LNCaP clone FGC (cell line): ENCODE results near the gene SBNO1.
"Not testable (repeated sequence)": the region's sequence is repeated elsewhere in the genome, so short reads cannot be mapped to it uniquely, and the experiment has no call there.

Source experiments
- DNase-seq: peaks from one replicate; pipeline ENCODE4 v3.0.0-alpha.2; 2011; ENCODE audit warnings: low read depth
- H3K4me3 ChIP-seq: 2 replicates; pipeline ENCODE4 v1.5.1; 2011; ENCODE audit warnings: mild to moderate bottlenecking, low read depth, low read length, control low read depth
- TF ChIP-seq, protein P1 (sequence below): IDR thresholded peaks from 2 replicates; pipeline ENCODE4 v1.5.1; 2012; ENCODE audit warnings: mild to moderate bottlenecking; ENCODE audit not compliant: control insufficient read depth, insufficient read depth; ENCODE audit errors: extremely low read depth

The SBNO1 gene

DNA sequence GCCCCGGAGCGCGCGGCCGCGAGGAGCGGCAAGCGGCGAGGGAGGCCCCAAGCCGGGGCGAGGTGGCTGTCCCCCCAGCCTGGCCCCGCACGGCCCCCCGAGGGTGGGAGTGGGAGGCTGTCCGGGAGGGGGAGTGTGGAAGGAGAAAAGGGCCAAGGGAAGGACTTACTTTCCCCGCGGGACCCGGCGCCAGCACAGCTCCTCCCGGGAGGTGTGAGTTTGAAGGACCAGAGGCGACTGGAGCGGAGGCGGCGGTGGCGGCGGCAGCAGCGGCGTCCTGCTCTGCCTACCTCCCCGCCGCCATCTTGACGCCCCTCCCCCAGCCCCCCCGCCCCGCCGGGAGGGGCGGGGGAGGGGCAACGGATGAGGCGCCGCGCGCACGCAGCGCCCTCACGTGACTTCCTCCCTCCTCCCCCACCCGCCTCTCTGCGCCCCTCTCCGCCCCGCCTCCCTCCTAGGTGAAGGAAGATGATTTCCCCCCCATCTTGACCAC lies at the start of gene SBNO1:
SBNO1 (minus strand) TSS at position 316 of the 493 bp plus-strand sequence. CDS start 14,406 bp downstream, outside the sequence.
- no peak for DNase-seq
- peak within 1 kb of the TSS; percentile 98 for H3K4me3 ChIP-seq
- TF ChIP-seq, protein P1, sequence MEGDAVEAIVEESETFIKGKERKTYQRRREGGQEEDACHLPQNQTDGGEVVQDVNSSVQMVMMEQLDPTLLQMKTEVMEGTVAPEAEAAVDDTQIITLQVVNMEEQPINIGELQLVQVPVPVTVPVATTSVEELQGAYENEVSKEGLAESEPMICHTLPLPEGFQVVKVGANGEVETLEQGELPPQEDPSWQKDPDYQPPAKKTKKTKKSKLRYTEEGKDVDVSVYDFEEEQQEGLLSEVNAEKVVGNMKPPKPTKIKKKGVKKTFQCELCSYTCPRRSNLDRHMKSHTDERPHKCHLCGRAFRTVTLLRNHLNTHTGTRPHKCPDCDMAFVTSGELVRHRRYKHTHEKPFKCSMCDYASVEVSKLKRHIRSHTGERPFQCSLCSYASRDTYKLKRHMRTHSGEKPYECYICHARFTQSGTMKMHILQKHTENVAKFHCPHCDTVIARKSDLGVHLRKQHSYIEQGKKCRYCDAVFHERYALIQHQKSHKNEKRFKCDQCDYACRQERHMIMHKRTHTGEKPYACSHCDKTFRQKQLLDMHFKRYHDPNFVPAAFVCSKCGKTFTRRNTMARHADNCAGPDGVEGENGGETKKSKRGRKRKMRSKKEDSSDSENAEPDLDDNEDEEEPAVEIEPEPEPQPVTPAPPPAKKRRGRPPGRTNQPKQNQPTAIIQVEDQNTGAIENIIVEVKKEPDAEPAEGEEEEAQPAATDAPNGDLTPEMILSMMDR, result no peak

DNA sequence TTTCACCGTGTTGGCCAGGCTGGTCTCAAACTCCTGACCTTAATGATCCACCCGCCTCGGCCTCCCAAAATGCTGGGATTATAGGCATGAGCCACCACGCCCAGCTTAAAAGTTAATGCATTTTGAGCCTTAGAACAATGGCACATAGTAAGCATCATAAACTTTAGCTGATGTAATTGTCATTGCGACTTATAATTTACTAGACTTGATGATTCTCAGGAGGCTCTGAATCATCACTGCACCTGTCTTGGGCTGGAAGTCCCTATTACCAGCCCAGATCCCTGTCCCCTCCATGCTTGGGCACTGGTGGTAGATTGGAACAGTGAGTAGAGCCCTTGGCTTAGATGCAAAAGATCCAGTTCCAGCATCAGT lies 45.4 kb upstream of the SBNO1 start:
- DNase-seq, result no peak
- TF ChIP-seq, protein P1, result no peak
- no peak overlapping the region for H3K4me3 ChIP-seq

DNA sequence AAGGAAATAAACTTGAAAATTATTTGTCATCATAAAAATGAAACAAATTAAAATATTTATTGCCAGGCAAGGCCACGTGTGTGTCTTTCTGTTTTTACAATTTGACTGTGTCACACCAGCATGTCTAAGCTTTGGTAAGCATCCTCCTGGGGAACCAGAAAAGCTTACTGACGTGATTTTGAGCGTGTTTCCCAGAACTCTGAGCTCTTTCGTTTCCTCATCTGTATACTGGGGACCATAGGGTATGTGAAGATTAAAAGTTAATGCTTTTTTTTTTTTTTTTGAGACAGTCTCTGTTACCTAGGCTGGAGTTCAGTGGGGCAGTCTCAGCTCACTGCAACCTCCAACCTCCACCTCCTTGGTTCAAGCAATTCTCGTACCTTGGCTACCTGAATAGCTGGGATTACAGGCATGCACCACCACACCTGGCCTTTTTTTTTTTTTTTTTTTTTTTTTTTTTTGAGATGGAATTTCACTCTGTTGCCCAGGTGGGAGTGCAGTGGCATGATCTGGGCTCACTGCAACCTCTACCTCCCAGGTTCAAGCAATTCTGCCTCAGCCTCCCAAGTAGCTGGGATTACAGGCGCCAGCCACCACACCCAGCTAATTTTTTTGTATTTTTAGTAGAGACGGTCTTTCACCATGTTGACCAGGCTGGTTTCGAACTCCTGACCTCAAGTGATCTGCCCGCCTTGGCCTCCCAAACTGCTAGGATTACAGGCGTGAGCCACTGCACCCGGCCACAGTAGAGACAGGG lies 44.8 kb upstream of the SBNO1 start:
- H3K4me3 ChIP-seq, DNase-seq: not testable (repeated sequence)

DNA sequence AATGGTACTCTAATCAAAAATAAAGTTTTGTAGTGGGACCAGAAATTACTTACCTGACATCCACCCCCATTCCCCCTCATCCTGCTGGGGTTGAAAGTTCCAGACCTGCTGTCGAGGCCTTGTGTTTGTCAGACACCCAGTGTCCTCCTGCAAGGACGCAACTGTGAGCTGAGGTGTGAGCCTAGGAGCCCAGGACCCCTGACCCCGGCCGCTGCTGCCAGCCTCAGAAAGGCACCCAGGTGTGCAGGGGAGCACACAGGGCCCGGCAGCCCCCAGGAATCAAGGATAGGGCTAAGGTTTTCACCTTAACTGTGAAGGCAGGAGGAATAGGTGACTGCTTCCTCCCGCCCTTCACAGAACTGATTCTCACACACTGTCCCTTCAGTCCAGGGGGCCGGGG lies 44.0 kb upstream of the SBNO1 start:
- H3K4me3 ChIP-seq, result not testable (repeated sequence)

DNA sequence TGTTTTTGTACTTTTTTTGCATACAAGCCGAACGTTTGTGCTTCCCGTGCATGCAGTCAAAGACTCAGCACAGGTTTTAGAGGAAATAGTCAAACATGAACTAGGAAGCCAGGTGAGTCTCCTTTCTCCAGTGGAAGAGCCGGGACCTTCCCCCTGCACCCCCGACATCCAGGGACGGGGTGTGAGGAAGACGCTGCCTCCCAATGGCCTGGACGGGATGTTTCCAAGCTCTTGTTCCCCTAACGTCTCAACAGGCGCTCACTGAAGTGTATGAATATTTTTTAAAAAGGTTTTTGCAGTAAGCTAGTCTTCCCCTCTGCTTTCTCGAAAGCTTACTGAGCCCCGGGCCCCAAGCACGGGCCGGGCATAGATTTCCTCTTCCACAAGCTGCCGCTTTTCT lies 43.3 kb upstream of the SBNO1 start:
- H3K4me3 ChIP-seq, DNase-seq: not testable (repeated sequence)

More for the DNA sequence above, 44.0 kb upstream of the SBNO1 start:
- DNase-seq, result not testable (repeated sequence)

DNA sequence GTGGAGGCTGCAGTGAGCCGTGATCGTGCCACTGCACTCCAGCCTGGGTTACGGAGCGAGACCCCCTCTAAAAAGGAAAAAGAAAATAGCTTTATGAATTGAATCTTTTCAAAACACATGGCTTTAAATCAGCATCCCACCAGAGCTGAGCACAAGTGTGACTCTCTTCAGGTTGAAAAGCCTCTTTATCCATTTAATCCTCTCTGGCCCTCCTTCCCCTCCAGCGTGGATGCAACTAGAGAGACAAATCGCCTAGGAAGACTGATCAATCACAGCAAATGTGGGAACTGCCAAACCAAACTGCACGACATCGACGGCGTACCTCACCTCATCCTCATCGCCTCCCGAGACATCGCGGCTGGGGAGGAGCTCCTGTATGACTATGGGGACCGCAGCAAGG lies 42.6 kb upstream of the SBNO1 start:
- not testable (repeated sequence) for H3K4me3 ChIP-seq, DNase-seq

DNA sequence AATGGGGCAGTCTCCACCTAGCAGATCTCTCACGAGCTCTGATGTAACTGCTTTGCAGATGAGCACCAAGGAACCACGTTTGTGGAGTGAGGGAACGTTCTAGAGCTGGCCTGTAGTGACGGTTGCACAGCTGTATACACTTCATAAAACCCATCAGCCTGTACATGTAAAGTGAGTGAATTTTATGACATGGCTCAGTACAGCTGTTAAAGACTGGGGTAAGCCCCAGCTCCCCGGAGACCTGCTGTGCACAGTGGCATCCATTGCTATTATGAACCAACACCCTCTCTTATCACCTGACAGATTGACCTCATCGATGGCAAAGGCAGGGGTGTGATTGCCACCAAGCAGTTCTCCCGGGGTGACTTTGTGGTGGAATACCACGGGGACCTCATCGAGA lies 39.9 kb upstream of the SBNO1 start:
- TF ChIP-seq, protein P1, result no peak
- DNase-seq, result no peak
- H3K4me3 ChIP-seq, result no peak overlapping the region

DNA sequence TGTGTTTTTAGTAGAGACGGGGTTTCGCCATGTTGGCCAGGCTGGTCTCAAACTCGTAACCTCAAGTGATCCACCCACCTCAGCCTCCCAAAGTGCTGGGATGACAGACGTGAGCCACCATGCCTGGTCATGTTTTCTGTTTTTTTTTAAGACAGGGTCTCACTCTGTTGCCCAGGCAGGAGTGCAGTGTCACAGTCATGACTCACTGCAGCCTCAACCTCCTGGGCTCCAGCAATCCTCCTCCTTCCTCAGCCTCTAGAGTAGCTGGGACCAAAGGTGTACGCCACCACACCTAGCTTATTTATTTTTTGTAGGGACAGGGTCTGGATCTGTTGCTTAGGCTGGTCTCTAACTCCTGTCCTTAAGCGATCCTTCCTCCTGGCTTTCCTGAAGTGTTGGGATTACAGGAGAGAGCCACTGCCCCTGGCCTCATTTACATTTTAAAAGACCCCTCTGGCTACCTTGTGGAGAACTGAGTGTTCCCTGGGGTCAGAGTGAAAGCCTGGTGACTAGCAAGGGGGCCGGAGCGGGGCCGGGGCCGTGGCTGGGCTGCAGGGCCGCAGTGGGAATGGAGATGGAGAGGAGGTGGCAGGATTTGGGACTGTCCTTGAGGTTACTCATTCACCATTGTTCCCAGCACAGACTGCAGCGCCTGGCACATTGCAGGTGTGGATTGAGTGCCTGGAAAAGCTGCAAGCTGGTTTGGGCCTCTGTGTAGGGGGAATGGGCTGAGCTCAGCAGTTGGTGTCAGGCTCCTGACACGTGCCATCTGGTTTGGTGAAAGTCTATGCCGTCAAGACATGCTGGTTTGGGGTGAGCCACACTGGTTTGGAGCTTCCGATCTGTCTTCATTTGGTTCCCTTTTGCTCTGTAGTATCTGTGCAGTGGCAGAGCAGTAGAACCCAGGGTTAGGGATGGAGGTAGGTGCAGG lies 37.4 kb upstream of the SBNO1 start:
- DNase-seq, result no peak
- H3K4me3 ChIP-seq, result no peak overlapping the region
- TF ChIP-seq, protein P1, result no peak

DNA sequence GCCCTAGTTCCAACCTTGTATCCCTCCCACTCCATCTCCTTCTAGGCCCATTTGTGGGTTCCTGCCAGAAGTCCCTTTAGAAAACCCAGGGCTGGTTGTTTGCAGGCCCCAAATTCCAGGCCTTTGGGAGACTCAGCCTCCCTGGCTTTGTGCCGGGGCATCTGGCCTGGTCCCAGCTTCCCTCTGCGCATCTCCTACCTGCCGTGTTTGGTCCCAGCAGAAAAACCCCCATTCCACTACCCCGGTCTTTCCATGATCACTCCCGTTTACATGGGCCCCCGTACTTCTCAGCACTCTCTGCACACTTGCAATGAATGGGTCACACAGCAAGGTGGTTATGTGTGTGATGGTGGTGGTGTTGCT lies 34.6 kb upstream of the SBNO1 start:
- no peak overlapping the region for H3K4me3 ChIP-seq
- DNase-seq, result no peak
- TF ChIP-seq, protein P1, result no peak
